Mesothelial cell of epicardium (in vitro differentiated cells): ENCODE measurements around the gene DTX4. TPM values are rescaled to one million over a fixed set of nuclear protein-coding genes. Genes with fewer than 3 reads are reported as not detected.

Source experiments
- DNase-seq, 2 experiments: peaks; one replicate each; pipeline ENCODE4 v3.0.0; 2021; ENCODE audit warnings: low spot score in 2 of 2; ENCODE audit not compliant: unreplicated experiment in 2 of 2
- H3K27ac Mint-ChIP-seq: 2 replicates; pipeline ENCODE4 v1.8.0; 2021; ENCODE audit warnings: mixed read lengths
- H3K27me3 Mint-ChIP-seq: 2 replicates; pipeline ENCODE4 v1.8.0; 2021; ENCODE audit warnings: low read depth, mixed read lengths
- H3K36me3 Mint-ChIP-seq: 2 replicates; pipeline ENCODE4 v1.8.0; 2021; ENCODE audit warnings: mixed read lengths
- H3K4me1 Mint-ChIP-seq: 2 replicates; pipeline ENCODE4 v1.8.0; 2021; ENCODE audit warnings: mixed read lengths
- H3K4me3 Mint-ChIP-seq: 2 replicates; pipeline ENCODE4 v1.8.0; 2021; ENCODE audit warnings: mild to moderate bottlenecking, moderate library complexity, mixed read lengths
- H3K9me3 Mint-ChIP-seq: 2 replicates; pipeline ENCODE4 v1.8.0; 2021; ENCODE audit warnings: mixed read lengths
- CTCF ChIP-seq: fragments of 200-600 bp; sonication (generic); IDR thresholded peaks from one replicate; pipeline ENCODE4 v1.5.0; 2021; ENCODE audit warnings: antibody characterized with exemption; ENCODE audit not compliant: unreplicated experiment
- total RNA-seq: library from RNA; stranded (reverse); gene quantifications from 3 replicates; pipeline ENCODE4 v1.2.1, GENCODE V29; 2021

The DTX4 gene
- total RNA-seq, 1 donor from 2014 or later = 37.7 TPM

DNA sequence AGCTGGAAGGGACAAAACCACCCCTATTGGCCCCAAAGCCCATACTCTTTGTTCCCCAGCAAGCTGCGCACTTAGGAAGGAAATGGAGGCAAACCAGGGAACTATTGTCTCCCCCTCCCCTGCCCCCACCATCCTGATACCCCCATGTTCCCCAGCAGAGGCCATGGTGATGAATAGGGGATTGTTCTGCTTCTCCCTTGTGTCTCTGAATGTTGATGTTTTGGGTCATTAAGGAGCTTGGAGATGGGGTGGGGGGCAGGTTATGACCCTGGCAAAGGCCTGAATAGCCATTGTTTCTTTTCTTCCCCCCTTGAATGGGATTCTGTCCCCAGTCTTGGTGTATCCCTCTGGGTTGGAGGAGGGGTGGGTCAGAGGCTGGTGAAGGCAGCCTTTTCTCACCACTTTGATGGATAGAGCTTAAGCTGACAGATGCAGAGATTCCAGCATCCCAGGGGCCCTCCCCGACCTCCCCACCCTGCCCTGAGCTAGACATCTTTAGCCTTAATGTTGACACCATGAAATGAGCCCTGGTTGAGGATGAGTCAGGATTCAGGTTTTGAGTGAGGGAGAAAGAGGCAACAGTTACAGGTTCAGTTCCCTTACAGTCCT, 8.3 kb downstream of the DTX4 start:
- TF ChIP-seq CTCF = no peak
- H3K27ac Mint-ChIP-seq = no peak overlapping the region
- DNase-seq = no peak
- no peaks in the 10 kb centered on the region for H3K27me3 Mint-ChIP-seq
- peaks cover 27% of the 10 kb centered on the region for H3K4me1 Mint-ChIP-seq
- peaks cover 23% of the 10 kb centered on the region for H3K36me3 Mint-ChIP-seq
- no peaks in the 10 kb centered on the region for H3K9me3 Mint-ChIP-seq
- no peak overlapping the region for H3K4me3 Mint-ChIP-seq

DNA sequence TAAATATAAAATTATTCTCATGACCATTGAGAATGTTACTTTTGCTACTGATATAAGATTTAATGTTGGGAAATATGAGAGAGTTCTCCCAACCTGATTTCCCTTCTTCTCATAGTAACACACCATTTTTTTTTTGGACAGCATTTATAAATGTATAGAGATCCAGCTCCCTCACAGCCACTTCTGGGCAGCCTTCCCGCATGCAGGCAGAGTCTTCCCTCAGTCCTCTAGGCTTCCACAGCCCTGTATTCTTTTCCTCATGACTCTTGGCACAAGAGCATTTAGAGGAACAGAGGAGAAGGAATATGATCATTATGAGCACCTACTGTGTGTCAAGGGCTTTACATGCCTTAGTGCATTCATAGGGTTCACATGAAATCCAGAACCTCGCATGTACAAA, 9.0 kb downstream of the DTX4 start:
- Mint-ChIP-seq H3K9me3 (no peaks in the 10 kb centered on the region), H3K27me3 (no peaks in the 10 kb centered on the region), H3K27ac (peak overlapping the region; percentile 43), H3K36me3 (peaks cover 23% of the 10 kb centered on the region), H3K4me1 (peaks cover 27% of the 10 kb centered on the region), H3K4me3 (no peak overlapping the region)
- TF ChIP-seq CTCF = no peak
- no peak for DNase-seq

- DNase-seq = no peak
- peaks cover 30% of the 10 kb centered on the region for H3K4me1 Mint-ChIP-seq
- TF ChIP-seq CTCF = no peak
- no peak overlapping the region for H3K27ac Mint-ChIP-seq
- no peak overlapping the region for H3K4me3 Mint-ChIP-seq
- no peaks in the 10 kb centered on the region for H3K27me3 Mint-ChIP-seq
- peaks cover 22% of the 10 kb centered on the region for H3K36me3 Mint-ChIP-seq
- H3K9me3 Mint-ChIP-seq = no peaks in the 10 kb centered on the region
Observed at GRCh38 chr11:59181746-59182456, 10.0 kb downstream of the DTX4 start.

GRCh38 chr11:59182457-59183151, 10.7 kb downstream of the DTX4 start:
- peak; percentile 66 for TF ChIP-seq CTCF
- no peaks in the 10 kb centered on the region for H3K27me3 Mint-ChIP-seq
- no peaks in the 10 kb centered on the region for H3K9me3 Mint-ChIP-seq
- H3K4me1 Mint-ChIP-seq = peaks cover 33% of the 10 kb centered on the region
- no peak for DNase-seq
- peaks cover 16% of the 10 kb centered on the region for H3K36me3 Mint-ChIP-seq
- no peak overlapping the region for H3K4me3 Mint-ChIP-seq
- no peak overlapping the region for H3K27ac Mint-ChIP-seq

- Mint-ChIP-seq H3K27ac (peak overlapping the region; percentile 22), H3K4me1 (peaks cover 28% of the 10 kb centered on the region), H3K4me3 (no peak overlapping the region), H3K9me3 (no peaks in the 10 kb centered on the region), H3K36me3 (peaks cover 16% of the 10 kb centered on the region), H3K27me3 (no peaks in the 10 kb centered on the region)
- no peak for DNase-seq
- no peak for TF ChIP-seq CTCF
Observed at GRCh38 chr11:59183771-59184170, 11.8 kb downstream of the DTX4 start.
